SU-DHL-6 (cell line): Measurements from ENCODE around the gene FKBP1C.

ENCODE experiments used
- H2AFZ ChIP-seq: fragments of 200-600 bp; sonication (generic); 2 replicates; pipeline ENCODE4 v1.6.1; 2014; ENCODE audit warnings: low read depth, mild to moderate bottlenecking, moderate library complexity, mixed read lengths, antibody characterized with exemption, low read length; ENCODE audit not compliant: severe bottlenecking
- H3F3A ChIP-seq: fragments of 200-600 bp; shearing (Covaris generic); 2 replicates; pipeline ENCODE4 v1.6.0; 2016; ENCODE audit warnings: antibody characterized with exemption, mild to moderate bottlenecking; ENCODE audit not compliant: insufficient read depth
- H3K27ac ChIP-seq: fragments of 200-600 bp; sonication (generic); 2 replicates; pipeline ENCODE4 v1.5.1; 2016; ENCODE audit warnings: low read depth, mild to moderate bottlenecking, low read length, moderate library complexity, mixed read lengths
- H3K27me3 ChIP-seq: fragments of 200-600 bp; sonication (generic), shearing (Covaris generic); 2 replicates; pipeline ENCODE4 v1.6.0; 2014; ENCODE audit warnings: mild to moderate bottlenecking, low read length
- H3K36me3 ChIP-seq: fragments of 200-600 bp; sonication (generic); 2 replicates; pipeline ENCODE4 v1.6.1; 2014; ENCODE audit warnings: mild to moderate bottlenecking, low read length, mixed read lengths
- H3K4me2 ChIP-seq: fragments of 300-600, 200-600 bp; shearing (Covaris generic), sonication (generic); 2 replicates; pipeline ENCODE4 v1.6.0; 2014; ENCODE audit warnings: low read length, low read depth, mild to moderate bottlenecking; ENCODE audit not compliant: poor library complexity, severe bottlenecking
- H3K4me3 ChIP-seq: fragments of 200-600 bp; sonication (generic); 2 replicates; pipeline ENCODE4 v1.5.1; 2014; ENCODE audit warnings: antibody characterized with exemption, low read length, mild to moderate bottlenecking, mixed read lengths; ENCODE audit not compliant: insufficient read depth, poor library complexity, severe bottlenecking
- H3K79me2 ChIP-seq: fragments of 200-600 bp; sonication (generic); 2 replicates; pipeline ENCODE4 v1.6.1; 2014; ENCODE audit warnings: mild to moderate bottlenecking, low read length, moderate library complexity; ENCODE audit not compliant: insufficient read depth
- H3K9ac ChIP-seq: fragments of 200-600 bp; sonication (generic); 2 replicates; pipeline ENCODE4 v1.7.0; 2014; ENCODE audit warnings: mild to moderate bottlenecking, low read length
- H3K9me2 ChIP-seq: fragments of 200-600 bp; sonication (generic); replicated peaks from 2 replicates; pipeline ENCODE4 v1.6.1; 2014; ENCODE audit warnings: low read length; ENCODE audit not compliant: insufficient read depth
- H3K9me3 ChIP-seq: fragments of 200-600 bp; sonication (generic); 2 replicates; pipeline ENCODE4 v1.6.1; 2014; ENCODE audit warnings: low read length, mixed read lengths; ENCODE audit not compliant: insufficient read depth
- H4K20me1 ChIP-seq: fragments of 200-600 bp; sonication (generic); 2 replicates; pipeline ENCODE4 v1.6.1; 2014; ENCODE audit warnings: low read depth, mild to moderate bottlenecking, antibody characterized with exemption, low read length, moderate library complexity, mixed read lengths
- CTCF ChIP-seq: fragments of 200-600 bp; sonication (generic); IDR thresholded peaks from one replicate; pipeline ENCODE4 v1.5.1; 2017; ENCODE audit warnings: antibody characterized with exemption, mild to moderate bottlenecking, low read length, moderate library complexity; ENCODE audit not compliant: insufficient read depth, poor library complexity, severe bottlenecking
- EZH2phosphoT487 ChIP-seq: fragments of 200-600 bp; sonication (generic), shearing (Covaris generic); conservative IDR thresholded peaks from 2 replicates; pipeline ENCODE4 v1.6.1; 2018; ENCODE audit warnings: mild to moderate bottlenecking, antibody characterized with exemption, low read length, moderate library complexity, mixed read lengths

FKBP1C gene

DNA sequence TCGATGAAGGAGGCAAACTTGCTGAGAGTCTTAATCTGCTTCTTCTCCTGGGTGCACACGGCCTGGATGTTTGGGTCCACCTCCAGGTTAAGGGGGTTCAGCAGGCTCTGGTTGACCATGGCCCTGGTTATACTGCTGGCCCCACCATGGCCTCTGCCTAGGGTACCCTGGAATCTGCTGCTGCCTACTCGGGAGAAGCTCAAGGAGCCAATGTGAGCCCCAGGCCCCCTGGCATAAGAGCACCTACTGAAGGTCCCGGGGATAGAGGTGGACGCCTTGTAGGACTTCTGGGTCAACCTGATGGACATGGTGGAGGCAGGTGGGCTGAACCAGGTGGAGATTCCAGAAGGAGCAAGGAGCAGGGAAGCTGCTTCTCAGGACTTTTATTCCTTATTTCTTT, 17.9 kb upstream of the FKBP1C start:
- Histone ChIP-seq H3K79me2 (no peaks in the 10 kb centered on the region), H3K4me2 (no peak overlapping the region), H3K27me3 (no peaks in the 10 kb centered on the region), H3K9ac (no peak overlapping the region), H3K27ac (no peak overlapping the region), H4K20me1 (no peaks in the 10 kb centered on the region), H2AFZ (no peak overlapping the region), H3K36me3 (no peaks in the 10 kb centered on the region), H3K9me2 (no peaks in the 10 kb centered on the region), H3F3A (no peaks in the 10 kb centered on the region), H3K4me3 (no peak overlapping the region), H3K9me3 (no peaks in the 10 kb centered on the region)
- TF ChIP-seq CTCF (no peak), EZH2phosphoT487 (no peak)

- H2AFZ ChIP-seq: no peak overlapping the region
- H3K27ac ChIP-seq: no peak overlapping the region
- no peaks in the 10 kb centered on the region for H3K9me3 ChIP-seq
- H3K4me2 ChIP-seq: no peak overlapping the region
- H3K36me3 ChIP-seq: no peaks in the 10 kb centered on the region
- no peak overlapping the region for H3K9ac ChIP-seq
- no peaks in the 10 kb centered on the region for H3K27me3 ChIP-seq
- H3K9me2 ChIP-seq: no peaks in the 10 kb centered on the region
- H4K20me1 ChIP-seq: no peaks in the 10 kb centered on the region
- no peak overlapping the region for H3K4me3 ChIP-seq
- no peaks in the 10 kb centered on the region for H3K79me2 ChIP-seq
- TF ChIP-seq EZH2phosphoT487 (no peak), CTCF (no peak)
- H3F3A ChIP-seq: no peaks in the 10 kb centered on the region
Observed at GRCh38 chr6:63197741-63198140, 13.5 kb upstream of the FKBP1C start.

DNA sequence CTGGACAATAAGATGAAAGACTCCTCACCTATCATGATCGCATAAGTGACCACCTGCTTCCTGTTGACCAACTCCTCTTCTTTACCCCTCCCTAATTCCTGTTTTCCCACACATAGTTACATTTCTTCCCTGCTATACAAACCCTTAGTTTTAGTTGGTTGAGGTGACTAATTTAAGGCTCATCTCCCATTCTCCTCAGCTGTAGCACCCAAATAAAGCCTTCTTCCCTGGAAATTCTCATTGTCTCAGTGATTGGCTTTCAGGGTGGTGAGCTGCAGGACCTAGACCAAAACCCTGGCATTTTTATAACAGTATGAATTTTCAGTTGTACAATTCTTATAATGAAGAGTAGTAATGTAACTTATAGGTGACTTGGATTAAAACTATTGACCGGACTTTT, 2.1 kb downstream of the FKBP1C start:
- Histone ChIP-seq H3K4me2 (no peak overlapping the region), H3K79me2 (no peaks in the 10 kb centered on the region), H3K9ac (no peak overlapping the region), H3K36me3 (no peaks in the 10 kb centered on the region), H3K27ac (no peak overlapping the region), H3K4me3 (no peak overlapping the region), H3K9me2 (no peaks in the 10 kb centered on the region), H3K27me3 (no peaks in the 10 kb centered on the region), H2AFZ (no peak overlapping the region), H3K9me3 (no peaks in the 10 kb centered on the region), H3F3A (no peaks in the 10 kb centered on the region), H4K20me1 (no peaks in the 10 kb centered on the region)
- TF ChIP-seq CTCF (no peak), EZH2phosphoT487 (no peak)

DNA sequence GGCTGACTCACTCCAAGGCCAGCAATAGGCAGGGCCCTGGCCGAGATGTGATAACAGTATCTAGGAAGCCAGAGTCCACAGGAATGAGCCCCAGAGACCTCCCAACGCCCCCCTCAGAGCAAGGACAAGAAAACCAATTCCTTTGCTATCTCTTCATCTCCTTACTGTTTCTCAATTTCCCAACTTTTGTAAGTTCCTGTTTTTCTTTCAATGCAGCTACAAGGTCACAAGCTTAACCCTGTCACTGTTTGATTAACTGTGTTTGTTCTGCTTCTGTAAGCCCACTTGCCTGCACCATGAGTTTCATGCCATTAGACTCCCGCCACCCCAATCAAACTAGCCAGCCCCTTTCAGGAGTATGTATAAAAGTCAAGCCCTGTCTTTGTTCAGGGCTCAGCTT, 3.5 kb downstream of the FKBP1C start:
- Histone ChIP-seq H3K27ac (no peak overlapping the region), H2AFZ (no peak overlapping the region), H3K79me2 (no peaks in the 10 kb centered on the region), H3K4me3 (no peak overlapping the region), H3K27me3 (no peaks in the 10 kb centered on the region), H3K9me2 (no peaks in the 10 kb centered on the region), H3F3A (no peaks in the 10 kb centered on the region), H3K9ac (no peak overlapping the region), H3K9me3 (no peaks in the 10 kb centered on the region), H3K36me3 (no peaks in the 10 kb centered on the region), H3K4me2 (no peak overlapping the region), H4K20me1 (no peaks in the 10 kb centered on the region)
- no peak for TF ChIP-seq EZH2phosphoT487
- TF ChIP-seq CTCF: no peak
